NCI-H2171 (cell line): ENCODE measurements around the gene C1QL3.

Experiments used
- DNase-seq: peaks from one replicate; lab custom pipeline; 2025; lab: John Stamatoyannopoulos, UW

C1QL3 gene

GRCh38 chr10:16521311-16522016, at the start of gene C1QL3:
Gene C1QL3, minus strand, starts transcription at chr10:16521879. Its CDS starts 814 bp downstream, at chr10:16521065.
- DNase-seq, result no peak

- no peak for DNase-seq
These were observed 49.1 kb upstream of the C1QL3 start for GRCh38 chr10:16570731-16571130.

- no peak for DNase-seq
These were observed 44.6 kb upstream of the C1QL3 start for GRCh38 chr10:16566202-16566805.

- DNase-seq, result no peak
These were observed 43.9 kb upstream of the C1QL3 start for GRCh38 chr10:16565604-16566003.

- DNase-seq, result no peak
These were observed 41.2 kb upstream of the C1QL3 start for GRCh38 chr10:16562891-16563290.

- DNase-seq, result no peak
These were observed 37.6 kb upstream of the C1QL3 start for GRCh38 chr10:16559236-16559773.

GRCh38 chr10:16547973-16548372, 26.3 kb upstream of the C1QL3 start:
- no peak for DNase-seq

GRCh38 chr10:16545116-16545736, 23.5 kb upstream of the C1QL3 start:
- DNase-seq, result no peak

- DNase-seq, result no peak
These were observed 22.9 kb upstream of the C1QL3 start for GRCh38 chr10:16544591-16544990.

GRCh38 chr10:16544099-16544498, 22.4 kb upstream of the C1QL3 start:
- no peak for DNase-seq

- no peak for DNase-seq
These were observed 14.5 kb upstream of the C1QL3 start for GRCh38 chr10:16536155-16536554.

GRCh38 chr10:16529853-16530252, 8.2 kb upstream of the C1QL3 start:
- DNase-seq, result no peak

- no peak for DNase-seq
These were observed 5.8 kb upstream of the C1QL3 start for GRCh38 chr10:16527452-16527851.

- DNase-seq, result no peak
These were observed 779 bp downstream of the C1QL3 start for GRCh38 chr10:16520900-16521299.

- DNase-seq, result no peak
These were observed 1.5 kb downstream of the C1QL3 start for GRCh38 chr10:16519908-16520861.

- no peak for DNase-seq
These were observed 2.3 kb downstream of the C1QL3 start for GRCh38 chr10:16519250-16519907.

GRCh38 chr10:16518822-16519221, 2.9 kb downstream of the C1QL3 start:
- no peak for DNase-seq

- DNase-seq, result no peak
These were observed 10.8 kb downstream of the C1QL3 start for GRCh38 chr10:16510843-16511242.

- no peak for DNase-seq
These were observed 11.7 kb downstream of the C1QL3 start for GRCh38 chr10:16509996-16510395.

- no peak for DNase-seq
These were observed 16.5 kb downstream of the C1QL3 start for GRCh38 chr10:16505161-16505560.

GRCh38 chr10:16497911-16498310, 23.8 kb downstream of the C1QL3 start:
- no peak for DNase-seq
